Lower leg skin (tissue), 3 donors: ENCODE measurements around the gene CDK15.

Source experiments
- CTCF ChIP-seq, 3 donors: fragments of 450-650 bp; IDR thresholded peaks; one replicate each; pipeline ENCODE4 v1.5.1; 2016; ENCODE audit warnings: antibody characterized with exemption in 3 of 3, mild to moderate bottlenecking in 3 of 3, moderate library complexity in 2 of 3
- POLR2A ChIP-seq, 2 donors: fragments of 450-650 bp; IDR thresholded peaks; one replicate each; pipeline ENCODE4 v1.6.1; 2016 to 2017; ENCODE audit warnings: antibody characterized with exemption in 2 of 2, mild to moderate bottlenecking in 1 of 2, moderate library complexity in 1 of 2

- TF ChIP-seq CTCF (IDR thresholded peaks at IDR 0.05) (no peak), POLR2A (IDR thresholded peaks at IDR 0.05) (no peak)
Measured at GRCh38 chr2:201837824-201838431, 31.6 kb downstream of the CDK15 start.
